LNCaP clone FGC (cell line): ENCODE measurements around the gene BTG1.

Experiments
- DNase-seq: peaks from one replicate; pipeline ENCODE4 v3.0.0-alpha.2; 2011; ENCODE audit warnings: low read depth
- H3K4me3 ChIP-seq: 2 replicates; pipeline ENCODE4 v1.5.1; 2011; ENCODE audit warnings: mild to moderate bottlenecking, low read depth, low read length, control low read depth
- TF ChIP-seq, protein P1 (sequence below): IDR thresholded peaks from 2 replicates; pipeline ENCODE4 v1.5.1; 2012; ENCODE audit warnings: mild to moderate bottlenecking; ENCODE audit not compliant: control insufficient read depth, insufficient read depth; ENCODE audit errors: extremely low read depth

BTG1 gene

DNA sequence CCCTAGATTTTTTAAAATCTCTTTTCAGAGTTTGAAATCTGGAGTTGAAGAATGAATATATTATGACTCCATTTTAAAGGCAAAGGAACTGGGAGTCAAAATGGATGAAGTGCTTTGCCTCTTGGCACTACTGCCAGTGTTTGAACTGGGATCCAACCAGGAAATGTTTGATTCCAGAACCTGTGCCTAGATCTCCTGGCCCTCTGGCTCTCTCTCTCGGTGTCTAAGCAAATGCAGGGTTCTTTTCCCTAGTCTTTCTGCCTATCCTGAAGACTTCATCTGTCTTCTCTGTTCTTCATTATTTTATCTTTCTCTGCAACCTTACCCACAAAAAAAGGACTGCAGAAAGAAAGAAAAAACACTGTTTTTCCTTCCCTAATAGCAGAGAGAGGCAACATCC lies 17.0 kb downstream of the BTG1 start:
- TF ChIP-seq, protein P1, sequence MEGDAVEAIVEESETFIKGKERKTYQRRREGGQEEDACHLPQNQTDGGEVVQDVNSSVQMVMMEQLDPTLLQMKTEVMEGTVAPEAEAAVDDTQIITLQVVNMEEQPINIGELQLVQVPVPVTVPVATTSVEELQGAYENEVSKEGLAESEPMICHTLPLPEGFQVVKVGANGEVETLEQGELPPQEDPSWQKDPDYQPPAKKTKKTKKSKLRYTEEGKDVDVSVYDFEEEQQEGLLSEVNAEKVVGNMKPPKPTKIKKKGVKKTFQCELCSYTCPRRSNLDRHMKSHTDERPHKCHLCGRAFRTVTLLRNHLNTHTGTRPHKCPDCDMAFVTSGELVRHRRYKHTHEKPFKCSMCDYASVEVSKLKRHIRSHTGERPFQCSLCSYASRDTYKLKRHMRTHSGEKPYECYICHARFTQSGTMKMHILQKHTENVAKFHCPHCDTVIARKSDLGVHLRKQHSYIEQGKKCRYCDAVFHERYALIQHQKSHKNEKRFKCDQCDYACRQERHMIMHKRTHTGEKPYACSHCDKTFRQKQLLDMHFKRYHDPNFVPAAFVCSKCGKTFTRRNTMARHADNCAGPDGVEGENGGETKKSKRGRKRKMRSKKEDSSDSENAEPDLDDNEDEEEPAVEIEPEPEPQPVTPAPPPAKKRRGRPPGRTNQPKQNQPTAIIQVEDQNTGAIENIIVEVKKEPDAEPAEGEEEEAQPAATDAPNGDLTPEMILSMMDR = no peak
- H3K4me3 ChIP-seq = no peak overlapping the region
- DNase-seq = no peak

DNA sequence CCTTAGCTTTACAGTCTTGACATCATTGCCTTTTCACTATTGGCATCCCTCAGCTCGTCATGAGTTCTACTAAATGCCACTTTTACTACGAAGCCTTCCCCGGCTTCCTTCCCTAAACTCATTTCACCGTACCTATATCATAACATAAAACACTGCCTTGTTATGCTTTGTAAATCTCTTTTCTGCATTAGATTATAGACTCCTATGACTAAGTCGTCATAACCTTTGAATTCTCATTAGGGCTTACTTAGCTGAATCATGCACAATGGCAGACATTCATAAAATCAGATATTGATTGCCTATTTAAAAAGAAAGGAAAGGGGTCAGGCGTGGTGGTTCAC lies 21.0 kb downstream of the BTG1 start:
- H3K4me3 ChIP-seq = no peak overlapping the region
- TF ChIP-seq, protein P1 = no peak
- no peak for DNase-seq

DNA sequence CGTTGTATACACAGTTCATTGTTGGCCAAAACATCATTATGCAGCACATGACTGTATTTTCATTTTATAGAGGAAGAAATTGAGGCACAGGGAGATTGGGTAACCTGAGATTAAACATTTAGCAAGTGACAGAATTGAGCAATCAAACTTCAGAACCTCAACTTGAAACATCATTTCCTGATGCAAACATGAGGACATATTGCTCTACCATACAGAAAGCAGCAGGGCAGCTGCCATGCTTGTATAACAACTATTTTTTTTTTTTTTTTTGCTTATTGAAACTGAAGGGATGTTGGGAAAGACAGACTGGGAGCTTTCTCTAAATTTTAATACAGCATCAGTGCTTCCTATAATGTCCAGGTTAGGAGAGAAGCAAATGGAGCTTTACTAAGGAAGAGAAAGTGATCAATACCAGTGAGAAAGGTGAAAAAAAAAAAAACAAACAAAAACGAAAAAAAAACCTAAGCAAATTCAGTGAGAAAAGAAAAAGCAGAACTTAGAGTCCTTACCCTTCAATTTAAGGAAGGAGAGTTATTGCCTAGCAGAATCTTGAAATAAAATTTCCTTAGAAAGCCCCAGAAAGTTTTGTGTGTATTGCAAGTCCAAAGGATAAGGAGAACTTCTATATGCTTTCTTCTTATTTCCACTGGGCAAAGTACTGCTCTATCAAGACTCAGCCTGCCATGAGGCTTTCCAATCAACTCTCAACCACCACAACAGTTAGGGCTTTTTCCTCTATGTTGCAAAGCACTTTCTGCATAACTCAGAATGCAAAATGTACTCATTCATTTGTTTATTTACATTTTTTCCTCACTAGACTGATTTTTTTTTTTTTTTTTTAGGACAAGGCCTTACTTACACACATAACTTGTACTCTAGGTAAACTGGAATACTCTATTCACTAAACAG lies 21.6 kb downstream of the BTG1 start:
- DNase-seq = no peak
- TF ChIP-seq, protein P1 = no peak

DNA sequence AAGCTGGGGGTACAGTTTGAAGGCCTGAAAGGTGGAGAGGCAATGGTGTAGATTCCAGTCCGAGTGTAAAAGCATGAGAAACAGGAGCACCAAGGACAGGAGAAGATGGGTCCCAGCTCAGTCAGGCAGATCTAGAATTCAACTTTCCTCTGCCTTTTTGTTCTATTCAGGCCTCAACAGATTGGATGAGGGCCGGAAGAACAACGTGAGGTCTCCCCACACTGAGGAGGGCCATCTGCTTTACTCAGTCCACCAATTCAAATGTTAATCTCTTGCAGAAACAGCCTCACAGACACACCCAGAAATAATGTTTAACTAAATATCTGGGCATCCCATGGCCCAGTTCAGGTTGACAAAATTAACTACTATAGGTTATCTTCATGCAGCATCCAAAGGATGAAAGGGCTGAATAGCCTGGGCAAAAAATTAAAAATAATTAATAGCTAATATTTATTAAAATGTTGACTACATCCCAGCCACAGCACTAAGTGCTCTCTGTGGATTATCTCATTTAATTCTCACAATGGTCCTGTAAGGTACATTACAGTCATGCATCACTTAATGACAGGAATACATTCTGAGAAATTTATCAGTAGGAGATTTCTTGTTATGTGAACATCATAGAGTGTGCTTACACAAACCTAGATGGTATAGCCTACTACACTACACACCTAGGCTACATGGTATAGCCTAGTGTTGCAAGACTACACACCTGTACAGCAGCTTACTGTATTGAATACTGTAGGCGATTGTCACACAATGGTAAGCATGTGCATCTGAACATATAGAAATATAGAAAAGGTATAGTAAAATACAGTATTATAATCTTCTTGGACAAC lies 22.5 kb downstream of the BTG1 start:
- DNase-seq = no peak
- H3K4me3 ChIP-seq = no peak overlapping the region

More for the DNA sequence above, 21.6 kb downstream of the BTG1 start:
- H3K4me3 ChIP-seq = no peak overlapping the region

DNA sequence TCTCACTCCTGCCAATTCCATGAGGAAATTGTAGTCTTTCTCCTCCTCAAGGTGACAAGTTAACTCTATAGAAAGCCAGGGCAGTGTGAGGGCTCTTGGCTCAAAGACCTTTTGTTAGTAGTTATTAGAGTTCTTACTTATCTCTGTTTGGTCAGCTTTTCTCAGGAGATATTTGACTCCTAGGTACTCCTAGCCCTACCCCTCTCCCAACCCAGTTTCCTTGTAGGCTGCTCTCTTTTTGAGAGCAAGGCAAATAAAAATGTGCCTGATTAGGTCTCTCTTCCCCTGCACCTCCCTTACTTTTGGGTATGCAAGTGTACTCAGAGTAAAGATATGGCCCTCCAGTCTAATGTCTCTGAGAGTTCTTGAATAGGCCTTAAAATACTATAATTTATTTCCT lies 23.8 kb downstream of the BTG1 start:
- no peak for DNase-seq
- TF ChIP-seq, protein P1 = no peak
- no peak overlapping the region for H3K4me3 ChIP-seq

More for the DNA sequence above, 22.5 kb downstream of the BTG1 start:
- TF ChIP-seq, protein P1 = no peak

DNA sequence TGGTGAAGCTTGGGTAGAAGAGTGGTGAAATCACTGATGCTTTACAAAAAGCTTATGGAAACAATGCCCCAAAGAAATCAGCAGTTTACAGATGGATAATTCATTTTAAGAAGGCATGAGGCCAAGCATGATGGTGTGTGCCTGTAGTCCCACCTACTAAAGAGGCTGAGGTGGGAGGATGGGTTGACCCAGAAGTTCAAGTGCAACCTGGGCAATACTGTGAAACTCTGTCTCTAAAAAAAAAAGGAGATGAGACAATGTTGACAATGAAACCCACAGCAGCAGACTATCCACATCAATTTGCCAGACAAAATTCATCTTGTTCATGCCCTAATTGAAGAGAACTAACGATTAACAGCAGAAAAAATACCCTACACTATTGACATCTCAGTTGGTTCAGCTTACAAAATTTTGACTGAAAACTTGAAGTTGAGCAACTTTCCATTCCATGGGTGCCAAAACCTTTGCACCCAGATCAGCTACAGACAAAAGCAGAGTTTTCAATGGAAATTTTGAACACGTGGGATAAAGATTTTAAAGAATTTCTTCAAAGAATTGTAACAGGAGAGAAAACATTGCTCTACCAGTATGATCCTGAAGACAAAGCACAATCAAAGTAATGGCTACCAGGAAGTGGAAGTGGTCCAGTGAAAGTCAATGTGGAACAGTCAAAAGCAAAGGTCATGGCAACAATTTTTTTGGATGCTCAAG lies 26.7 kb downstream of the BTG1 start:
- no peak for DNase-seq

More for the DNA sequence above, 26.7 kb downstream of the BTG1 start:
- TF ChIP-seq, protein P1 = no peak
- H3K4me3 ChIP-seq = no peak overlapping the region
